GM13976 (cell line): ENCODE measurements around the gene SMDT1.

Experiments
- DNase-seq: peaks from one replicate; pipeline ENCODE4 v3.0.0; 2012; ENCODE audit warnings: low spot score
- CTCF ChIP-seq: IDR thresholded peaks from 2 replicates; pipeline ENCODE4 v1.5.1; 2012; ENCODE audit warnings: borderline replicate concordance, mild to moderate bottlenecking; ENCODE audit not compliant: insufficient read depth; ENCODE audit errors: extremely low read depth, missing control alignments, control extremely low read depth
- in situ Hi-C: fragments of 300-500 bp; cut with MboI; formaldehyde crosslinking; loops from one replicate; pipeline ENCODE4 v1.12.0; 2022; ENCODE audit warnings: low sequenced_read_pairs, mixed read lengths, inconsistent platforms; ENCODE audit not compliant: unreplicated experiment

The SMDT1 gene

GRCh38 chr22:42065438-42066125 is 13.9 kb upstream of the SMDT1 start:
- no peak for DNase-seq
- no peak for TF ChIP-seq CTCF
- in situ Hi-C loops, result loop anchor here (10.0 kb wide), 1 partner anchor 61 kb away; no protein-coding TSS in a partner anchor

GRCh38 chr22:42066126-42066761 is 13.3 kb upstream of the SMDT1 start:
- in situ Hi-C loops, result loop anchor here (10.0 kb wide), 1 partner anchor 61 kb away; no protein-coding TSS in a partner anchor
- DNase-seq, result no peak
- TF ChIP-seq CTCF, result no peak

- DNase-seq, result no peak
- in situ Hi-C loops, result loop anchor here (10.0 kb wide), 1 partner anchor 62 kb away; no protein-coding TSS in a partner anchor
- no peak for TF ChIP-seq CTCF
Measured at GRCh38 chr22:42066937-42067336, 12.6 kb upstream of the SMDT1 start.

GRCh38 chr22:42067671-42068251 is 11.7 kb upstream of the SMDT1 start:
- DNase-seq, result no peak
- no peak for TF ChIP-seq CTCF
- in situ Hi-C loops, result loop anchor here (10.0 kb wide), 1 partner anchor 63 kb away; no protein-coding TSS in a partner anchor

- in situ Hi-C loops, result loop anchor here (10.0 kb wide), 1 partner anchor 63 kb away; no protein-coding TSS in a partner anchor
- TF ChIP-seq CTCF, result no peak
- DNase-seq, result no peak
Measured at GRCh38 chr22:42068291-42068690, 11.2 kb upstream of the SMDT1 start.

- no peak for TF ChIP-seq CTCF
- in situ Hi-C loops, result loop anchor here (10.0 kb wide), 1 partner anchor 65 kb away; no protein-coding TSS in a partner anchor
- peak; percentile 50 for DNase-seq
Measured at GRCh38 chr22:42069801-42070516, 9.5 kb upstream of the SMDT1 start.
